CD4-positive, alpha-beta T cell treated with Interleukin-6 at 100 ng/mL for 8 hours (primary cell): ENCODE data around the gene CNTNAP4.

Experiments
- DNase-seq: peaks from one replicate; pipeline ENCODE4 v3.0.0-alpha.2; 2020; ENCODE audit warnings: mixed read lengths, low spot score

Gene CNTNAP4

DNA sequence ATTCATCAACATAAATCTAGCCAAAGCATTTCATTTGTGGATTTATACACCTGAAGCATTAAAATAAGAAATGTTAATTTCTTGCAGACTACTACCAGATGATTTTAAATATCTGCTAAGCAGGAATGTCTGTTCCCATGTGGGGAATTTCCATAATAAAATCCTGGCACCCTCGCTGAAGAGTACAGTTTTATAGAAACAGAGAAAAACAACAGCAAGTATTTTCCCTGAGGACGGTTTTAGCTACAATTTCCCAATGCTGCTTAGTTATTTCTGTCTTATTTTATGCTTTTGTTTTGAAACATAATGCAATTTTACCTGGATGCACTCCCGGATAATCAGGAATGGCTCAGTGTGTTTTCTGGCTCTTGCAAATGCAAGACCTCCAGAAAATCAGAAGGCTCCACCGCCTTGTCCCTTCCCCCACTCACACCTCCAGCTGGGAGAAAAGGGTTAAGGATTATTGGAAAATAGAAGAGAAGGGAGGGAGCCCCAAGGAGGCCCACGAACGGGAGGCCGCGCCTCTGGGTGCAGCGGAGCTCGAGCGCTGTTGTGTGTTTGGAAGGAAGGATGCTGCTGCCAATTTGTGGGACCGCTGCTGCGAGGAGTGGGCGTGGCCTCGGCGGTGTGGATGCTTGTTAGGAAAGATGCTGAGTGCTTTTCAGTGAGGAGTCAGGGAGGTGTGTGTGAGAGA lies at the start of gene CNTNAP4:
TSS of gene CNTNAP4 (plus strand) at position 657 of the 694 bp plus-strand sequence. CDS start 262 bp downstream, outside the sequence.
- no peak for DNase-seq

- DNase-seq, result no peak
Measured at GRCh38 chr16:76228546-76229146, 48.6 kb upstream of the CNTNAP4 start.

DNA sequence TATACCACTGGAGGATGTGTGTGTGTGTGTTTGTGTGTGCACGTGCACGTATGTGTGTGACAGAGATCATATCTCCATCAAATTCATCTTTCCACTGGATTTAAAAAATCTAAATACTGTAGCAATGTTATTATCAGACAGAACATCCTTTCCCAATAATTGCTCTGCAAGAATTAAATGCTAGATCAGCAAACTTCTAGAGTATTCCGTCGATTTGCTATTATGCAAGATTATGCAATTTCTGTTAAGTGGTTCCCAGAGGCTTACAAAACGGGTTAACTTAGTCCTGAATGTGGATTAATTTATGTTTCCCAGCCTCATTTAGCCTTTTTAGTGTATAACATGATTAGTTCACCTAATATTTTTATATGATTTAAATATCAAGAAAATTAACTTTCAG lies 44.5 kb upstream of the CNTNAP4 start:
- DNase-seq, result no peak

DNA sequence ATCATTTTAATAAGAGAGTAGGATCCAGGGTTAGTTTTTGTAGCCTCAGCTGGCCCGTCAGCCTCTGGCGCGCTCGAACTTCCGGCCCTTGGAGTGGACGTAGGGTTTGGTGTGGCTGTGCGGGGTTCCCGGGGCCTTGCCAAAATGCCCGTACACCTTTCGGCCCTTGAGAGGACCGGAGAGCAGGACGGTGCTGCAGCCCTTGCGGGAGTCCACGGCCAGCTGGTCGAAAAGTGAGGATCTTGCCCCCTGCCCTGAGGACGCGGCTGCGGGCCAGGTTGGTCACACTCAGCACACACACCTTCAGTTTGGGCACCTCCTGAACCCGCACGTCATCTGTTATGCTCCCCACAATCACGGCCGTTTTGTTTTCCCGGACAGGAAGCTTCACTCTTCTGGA lies 42.2 kb upstream of the CNTNAP4 start:
- no peak for DNase-seq

DNA sequence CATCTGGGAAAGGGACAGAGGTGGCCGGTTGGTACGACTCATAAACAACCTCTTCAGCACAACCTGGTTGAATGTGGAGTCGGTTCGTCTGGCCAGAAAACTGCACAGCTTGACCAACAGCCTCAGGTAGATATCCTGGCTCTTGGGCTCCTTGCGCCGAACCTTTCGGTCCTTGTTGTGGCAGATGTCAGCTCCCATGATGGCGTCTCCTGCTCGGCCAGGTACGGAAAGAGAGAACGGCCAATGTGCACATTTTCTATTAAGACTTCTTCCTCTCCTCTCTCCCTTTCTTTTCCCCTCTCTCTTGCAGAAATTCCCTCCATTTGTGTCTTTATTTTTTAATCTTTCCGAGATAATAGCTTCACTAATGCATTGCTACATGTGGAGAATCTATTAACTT lies 41.8 kb upstream of the CNTNAP4 start:
- no peak for DNase-seq

GRCh38 chr16:76237471-76237870 lies 39.7 kb upstream of the CNTNAP4 start:
- DNase-seq, result no peak

DNA sequence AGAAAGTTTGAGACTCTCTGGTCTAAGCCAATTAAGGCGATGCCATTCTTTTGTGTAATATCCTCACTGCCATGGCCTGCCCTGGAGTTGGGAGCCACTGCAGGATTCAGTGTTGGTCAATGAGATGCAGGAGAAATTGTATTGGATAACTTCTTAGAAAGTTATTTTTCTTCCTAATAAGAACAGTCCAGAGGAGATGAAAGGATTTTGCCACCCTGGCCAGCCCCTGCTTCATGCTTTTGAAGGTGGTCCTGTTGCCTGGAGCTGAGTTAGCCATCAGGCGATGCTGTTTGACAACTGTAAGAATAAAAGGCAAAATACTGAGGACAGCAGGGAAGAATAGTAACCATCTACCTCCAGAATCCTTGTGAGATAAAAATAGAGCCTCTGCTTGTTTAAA lies 35.4 kb upstream of the CNTNAP4 start:
- DNase-seq, result no peak

- no peak for DNase-seq
Measured at GRCh38 chr16:76243620-76244019, 33.6 kb upstream of the CNTNAP4 start.

DNA sequence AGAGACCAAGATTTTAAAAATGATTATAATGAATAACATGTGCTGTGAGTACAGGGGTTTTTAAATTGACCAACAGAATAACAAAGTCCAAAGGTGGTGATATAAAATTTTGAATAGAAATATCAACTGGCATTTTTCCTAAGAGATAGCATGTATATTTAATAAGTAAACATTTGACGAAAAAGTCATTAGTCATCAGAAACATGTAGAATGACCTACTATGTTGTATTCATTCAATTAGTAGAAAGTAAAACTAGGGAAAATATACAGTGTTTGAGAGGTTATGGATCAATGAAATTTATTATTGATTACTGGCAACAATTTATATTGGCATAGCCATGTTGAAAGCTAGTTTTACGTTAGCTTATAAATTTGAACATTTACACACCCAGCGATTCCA lies 30.6 kb upstream of the CNTNAP4 start:
- no peak for DNase-seq

- no peak for DNase-seq
Measured at GRCh38 chr16:76265434-76266045, 11.7 kb upstream of the CNTNAP4 start.

DNA sequence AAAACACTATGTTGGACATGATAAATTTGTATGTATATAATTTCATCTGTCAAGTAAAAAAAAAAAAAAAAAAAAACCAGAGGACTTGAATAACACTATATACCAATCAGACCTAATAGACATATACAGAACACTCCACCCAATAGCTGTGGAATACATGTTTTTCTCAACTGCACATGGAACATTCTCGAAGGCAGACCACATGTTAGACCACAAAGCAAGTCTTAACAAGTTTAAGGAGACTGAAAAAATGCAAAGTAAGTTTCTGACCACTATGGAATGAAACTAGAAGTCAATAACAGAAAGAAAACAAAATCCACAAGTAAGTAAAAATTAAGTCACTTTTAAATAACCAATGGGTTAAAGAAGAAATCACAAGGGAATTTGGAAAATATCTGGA lies 8.4 kb upstream of the CNTNAP4 start:
- DNase-seq, result no peak

DNA sequence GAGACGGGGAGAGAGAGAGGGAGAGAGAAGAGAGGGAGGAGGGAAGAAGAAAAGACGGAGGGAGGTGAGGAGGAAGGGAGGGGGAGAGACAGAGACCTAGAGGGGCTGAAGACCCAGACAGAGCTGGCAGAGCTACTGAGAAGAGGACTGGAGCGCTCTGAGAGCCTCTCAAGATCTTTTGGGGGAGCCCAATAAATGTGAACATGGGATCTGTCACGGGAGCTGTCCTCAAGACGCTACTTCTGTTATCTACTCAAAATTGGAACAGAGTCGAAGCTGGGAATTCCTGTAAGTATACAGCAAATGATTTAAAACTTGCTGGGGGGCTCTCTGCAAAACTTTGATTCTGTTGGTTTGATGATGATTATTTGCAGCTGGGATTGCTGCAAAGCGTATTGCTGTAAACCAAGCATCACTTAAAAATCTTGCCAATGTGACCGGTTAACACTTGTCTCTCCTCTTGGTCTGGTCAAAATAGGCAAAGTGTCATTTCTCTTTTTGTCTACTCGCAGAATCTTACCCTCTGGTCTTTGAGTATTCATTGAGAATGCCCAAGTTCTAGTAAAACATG lies 344 bp downstream of the CNTNAP4 start:
- no peak for DNase-seq

DNA sequence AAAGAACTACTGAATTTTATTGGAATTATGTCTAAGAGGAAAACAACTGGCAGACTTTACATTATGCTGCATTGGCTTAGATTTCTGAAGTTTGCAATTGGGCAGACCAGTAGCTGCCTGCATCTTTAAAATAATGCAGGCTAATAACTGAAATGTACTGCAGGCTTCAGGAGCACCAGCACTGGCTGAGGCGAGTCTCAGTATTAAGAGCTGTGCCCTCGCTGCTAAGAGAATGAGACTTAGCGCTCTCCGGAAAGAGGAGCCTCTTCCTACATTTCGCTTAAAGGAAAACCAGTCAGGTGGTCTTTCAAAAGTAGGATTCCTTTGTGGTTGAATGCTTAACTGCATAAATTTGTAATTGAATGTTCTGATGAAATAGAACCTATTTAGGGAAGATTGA lies 885 bp downstream of the CNTNAP4 start:
- no peak for DNase-seq

GRCh38 chr16:76278980-76279379 lies 1.8 kb downstream of the CNTNAP4 start:
- DNase-seq, result no peak

DNA sequence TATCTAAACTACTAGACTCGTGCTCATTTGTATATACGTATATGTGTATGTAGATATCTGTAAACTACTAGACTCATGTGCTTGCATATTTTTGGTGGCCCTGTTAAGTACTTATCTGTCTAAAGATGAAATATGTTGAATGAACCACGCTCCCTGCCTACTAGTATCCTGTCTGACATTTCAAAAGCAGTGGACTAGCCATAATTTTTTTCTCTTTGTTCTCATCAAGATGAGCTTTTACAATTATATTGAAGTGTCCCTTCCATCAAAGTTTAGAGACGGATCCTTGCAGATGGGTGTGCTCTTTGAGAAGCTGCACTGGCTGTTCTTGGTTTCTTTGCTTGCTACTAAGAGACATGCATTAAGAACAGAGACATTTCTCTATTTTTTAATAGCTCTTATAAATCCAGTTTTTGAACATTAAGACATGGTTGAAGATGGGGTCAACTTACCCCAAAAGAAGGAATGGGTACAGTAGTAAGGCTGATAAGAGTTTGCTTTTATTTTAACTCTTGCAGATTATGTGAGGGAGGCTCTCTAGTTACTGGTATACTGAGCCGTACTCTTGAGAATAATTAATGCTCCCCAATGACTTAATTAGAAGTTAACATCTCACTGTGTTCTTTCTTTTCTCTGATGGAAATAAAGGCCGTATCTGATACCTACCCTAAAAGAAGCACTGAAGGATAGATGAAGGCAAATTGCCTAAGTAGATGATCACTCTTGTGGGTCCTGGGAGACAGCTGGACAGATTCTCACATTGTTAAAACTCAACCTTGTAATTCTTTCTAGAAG lies 3.4 kb downstream of the CNTNAP4 start:
- no peak for DNase-seq

DNA sequence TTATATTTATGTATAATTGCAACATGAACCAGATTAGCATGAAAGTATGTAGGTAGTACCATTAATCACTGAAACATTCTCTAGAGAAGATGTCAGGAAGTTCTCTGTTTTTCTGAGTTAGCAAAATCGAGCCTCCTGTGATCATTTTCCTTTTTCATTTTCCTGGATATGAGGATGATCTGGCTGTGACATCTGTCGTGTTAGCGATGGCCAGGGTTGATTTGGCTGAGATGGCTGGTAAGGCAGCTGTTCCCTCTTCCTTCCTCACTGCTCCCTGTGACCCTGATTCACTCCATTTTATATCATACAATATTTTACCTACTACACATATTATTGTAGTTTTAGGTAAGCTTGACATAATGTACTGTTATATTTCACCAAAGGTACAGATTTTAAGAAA lies 10.3 kb downstream of the CNTNAP4 start:
- DNase-seq, result no peak

DNA sequence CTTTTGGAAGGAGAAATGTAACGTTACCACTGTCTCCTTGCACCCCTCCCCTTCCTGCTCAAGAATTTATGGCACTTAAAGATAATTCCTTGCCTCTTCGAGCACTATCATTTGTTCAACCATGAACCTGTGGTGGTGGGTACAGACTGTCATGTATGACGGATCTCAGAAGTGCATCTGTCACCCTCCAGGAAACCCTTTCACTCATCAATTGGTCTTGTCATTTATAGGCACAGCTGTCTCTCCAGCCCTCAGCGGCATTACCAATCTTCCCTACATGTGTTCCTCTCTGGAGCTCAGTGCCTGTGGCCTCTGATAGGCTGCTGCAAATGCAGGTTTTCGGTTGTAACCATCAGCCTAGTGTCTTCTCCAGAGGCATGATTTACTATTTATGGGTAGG lies 15.0 kb downstream of the CNTNAP4 start:
- DNase-seq, result no peak

DNA sequence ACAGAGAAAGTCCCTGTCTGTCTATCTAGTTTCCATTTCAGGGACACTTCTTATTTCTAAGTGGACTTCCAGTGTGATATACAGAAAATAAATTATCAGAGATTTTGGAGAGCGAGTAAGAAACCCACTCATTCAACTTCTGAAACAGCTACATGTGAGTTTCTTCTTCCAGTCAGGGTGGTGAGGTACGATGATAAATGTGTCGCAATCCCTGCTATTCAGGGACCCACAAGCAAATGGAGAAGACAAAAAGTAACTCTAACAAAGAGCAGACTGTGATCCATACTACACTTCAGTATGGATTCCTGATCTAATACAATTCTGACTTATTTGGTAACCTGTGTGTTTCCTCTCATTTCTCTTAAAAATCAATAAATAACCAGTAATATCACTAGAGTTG lies 16.8 kb downstream of the CNTNAP4 start:
- DNase-seq, result no peak

DNA sequence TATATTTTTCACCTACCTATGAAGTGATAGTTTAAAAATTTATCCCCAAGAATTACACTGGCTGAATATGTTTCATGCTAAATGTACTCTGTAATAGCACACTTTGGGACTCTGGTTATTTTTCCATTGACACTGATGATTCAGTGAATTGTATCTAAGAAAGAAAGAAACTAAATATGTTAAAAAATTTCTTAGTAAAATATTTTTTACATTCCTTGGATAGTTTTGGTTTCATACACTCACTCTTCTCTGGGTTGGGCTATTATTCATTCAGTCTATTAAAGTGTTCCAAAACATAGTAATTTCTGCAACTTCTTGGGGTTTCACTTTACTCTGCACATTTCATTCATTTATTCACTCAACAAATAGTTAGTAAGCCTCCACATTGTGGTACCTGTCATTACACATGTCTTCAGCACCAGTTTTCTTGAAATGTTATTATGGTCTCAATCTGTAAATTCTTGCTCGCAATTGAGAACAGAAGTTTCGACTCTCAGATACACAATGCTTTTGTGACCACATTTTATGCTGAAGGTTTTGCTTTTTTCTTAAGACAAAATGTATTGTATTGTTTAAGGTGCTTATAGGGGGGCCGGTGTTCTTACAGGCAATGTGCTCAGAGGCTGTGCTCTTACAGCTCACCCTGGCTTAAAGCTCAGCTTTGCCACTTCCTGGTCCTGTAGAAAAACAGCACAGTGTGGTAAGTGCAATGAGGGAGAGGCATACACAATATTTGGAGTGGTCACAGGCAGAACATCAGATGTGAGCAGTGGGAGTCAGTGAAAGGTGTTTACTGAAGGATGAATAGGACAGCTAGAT lies 17.4 kb downstream of the CNTNAP4 start:
- DNase-seq, result no peak

GRCh38 chr16:76297941-76298340 lies 20.7 kb downstream of the CNTNAP4 start:
- DNase-seq, result no peak

DNA sequence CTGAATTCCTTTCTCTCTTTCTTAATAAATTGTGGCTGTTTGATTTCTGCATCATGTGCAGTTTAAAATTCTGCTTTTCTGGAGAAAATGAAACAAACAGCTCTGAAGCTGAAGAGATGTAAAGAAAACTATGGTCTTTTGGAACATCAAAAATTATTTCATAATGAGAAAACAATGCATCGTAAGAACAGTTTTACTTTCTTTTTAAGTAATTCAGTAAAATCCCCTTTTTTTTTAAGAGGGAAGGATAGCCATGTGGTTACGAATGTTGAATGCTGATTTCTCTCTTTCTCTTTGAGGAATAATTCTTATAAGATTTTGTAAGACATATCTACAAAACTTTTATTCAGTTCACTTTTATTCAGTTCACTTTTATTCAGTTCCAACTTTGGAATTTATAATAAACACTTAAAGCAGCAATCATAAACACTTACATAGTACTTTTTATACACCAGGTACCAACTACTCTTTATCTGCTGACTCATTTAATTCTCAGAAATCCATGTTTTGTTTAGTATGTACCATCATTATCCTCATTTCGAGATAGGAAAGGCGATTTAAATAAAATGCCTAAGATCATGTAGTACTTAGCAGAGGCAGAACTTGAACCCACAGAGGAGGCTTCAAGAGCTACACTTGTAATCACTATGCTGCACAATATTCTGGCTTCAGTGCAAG lies 26.6 kb downstream of the CNTNAP4 start:
- no peak for DNase-seq
